Neural cell (in vitro differentiated cells): ENCODE data around the gene DCXR. TPM values are rescaled to one million over a fixed set of nuclear protein-coding genes. Genes with fewer than 3 reads are reported as not detected.

Experiments
- H2AFZ ChIP-seq: fragments of 200-600, 300-800 bp; sonication (generic), shearing (Covaris generic); 2 replicates; pipeline ENCODE4 v1.6.0; 2014; ENCODE audit warnings: low read depth, mild to moderate bottlenecking, antibody characterized with exemption, low read length, moderate library complexity
- H3F3A ChIP-seq: fragments of 200-600 bp; shearing (Covaris generic); 2 replicates; pipeline ENCODE4 v1.6.1; 2016; ENCODE audit warnings: mild to moderate bottlenecking, moderate library complexity, mixed read lengths, antibody characterized with exemption, low read length; ENCODE audit not compliant: insufficient read depth, poor library complexity, severe bottlenecking
- H3K27ac ChIP-seq: fragments of 200-600, 300-800 bp; sonication (generic), shearing (Covaris generic); 2 replicates; pipeline ENCODE4 v1.5.1; 2014; ENCODE audit warnings: mild to moderate bottlenecking, low read length, moderate library complexity
- H3K27me3 ChIP-seq: fragments of 300-800, 200-600 bp; sonication (generic), shearing (Covaris generic); 2 replicates; pipeline ENCODE4 v1.6.0; 2014; ENCODE audit warnings: mild to moderate bottlenecking, low read depth, low read length, moderate library complexity; ENCODE audit not compliant: insufficient read depth
- H3K36me3 ChIP-seq: fragments of 300-800, 200-600 bp; sonication (generic), shearing (Covaris generic); 2 replicates; pipeline ENCODE4 v1.5.1; 2014; ENCODE audit warnings: mild to moderate bottlenecking, antibody characterized with exemption, low read length, moderate library complexity; ENCODE audit not compliant: insufficient read depth
- H3K4me2 ChIP-seq: fragments of 300-800, 200-600 bp; sonication (generic), shearing (Covaris generic); 2 replicates; pipeline ENCODE4 v1.6.0; 2014; ENCODE audit warnings: mild to moderate bottlenecking, low read length
- H3K4me3 ChIP-seq: fragments of 300-800, 200-600 bp; sonication (generic), shearing (Covaris generic); 2 replicates; pipeline ENCODE4 v1.5.1; 2014; ENCODE audit warnings: mild to moderate bottlenecking, low read length, moderate library complexity
- H3K79me2 ChIP-seq: fragments of 200-600 bp; shearing (Covaris generic); replicated peaks from 2 replicates; pipeline ENCODE4 v1.6.0; 2014; ENCODE audit warnings: mild to moderate bottlenecking, low read length, moderate library complexity; ENCODE audit not compliant: insufficient read depth
- H3K9ac ChIP-seq: fragments of 300-800, 200-600 bp; sonication (generic), shearing (Covaris generic); 2 replicates; pipeline ENCODE4 v1.6.1; 2016; ENCODE audit warnings: mild to moderate bottlenecking, low read length, mixed read lengths
- H3K9me2 ChIP-seq: fragments of 200-600 bp; shearing (Covaris generic); 2 replicates; pipeline ENCODE4 v1.6.1; 2016; ENCODE audit warnings: mild to moderate bottlenecking, low read length, mixed read lengths; ENCODE audit not compliant: insufficient read depth
- H3K9me3 ChIP-seq: fragments of 200-600, 300-800 bp; sonication (generic), shearing (Covaris generic); 2 replicates; pipeline ENCODE4 v1.6.1; 2016; ENCODE audit warnings: mild to moderate bottlenecking, mixed run types, low read length, moderate library complexity, mixed read lengths
- H4K20me1 ChIP-seq: fragments of 200-600 bp; shearing (Covaris generic); 2 replicates; pipeline ENCODE4 v1.6.1; 2016; ENCODE audit warnings: mild to moderate bottlenecking, mixed run types; ENCODE audit not compliant: insufficient read depth
- CTCF ChIP-seq: fragments of 450-650 bp; IDR thresholded peaks from 2 replicates; pipeline ENCODE4 v1.5.1; 2014; ENCODE audit warnings: antibody characterized with exemption, mild to moderate bottlenecking, moderate library complexity; ENCODE audit not compliant: poor library complexity, severe bottlenecking
- EP300 ChIP-seq: fragments of 450-650 bp; conservative IDR thresholded peaks from 2 replicates; pipeline ENCODE4 v1.6.1; 2014; ENCODE audit warnings: antibody characterized with exemption, mild to moderate bottlenecking, moderate library complexity; ENCODE audit not compliant: poor library complexity, severe bottlenecking
- EZH2 ChIP-seq: fragments of 200-600, 300-800 bp; shearing (Covaris generic), sonication (generic); IDR thresholded peaks from 2 replicates; pipeline ENCODE4 v1.6.1; 2014; ENCODE audit warnings: antibody characterized with exemption, low read length, borderline replicate concordance, mild to moderate bottlenecking; ENCODE audit not compliant: insufficient read depth, poor library complexity, severe bottlenecking
- MXI1 ChIP-seq: fragments of 450-650 bp; conservative IDR thresholded peaks from 2 replicates; pipeline ENCODE4 v1.6.1; 2014; ENCODE audit warnings: antibody characterized with exemption, mild to moderate bottlenecking; ENCODE audit not compliant: poor library complexity, severe bottlenecking
- POLR2AphosphoS5 ChIP-seq: IDR thresholded peaks from 2 replicates; pipeline ENCODE4 v1.6.1; 2012
- RAD21 ChIP-seq: fragments of 450-650 bp; conservative IDR thresholded peaks from 2 replicates; pipeline ENCODE4 v1.6.1; 2014; ENCODE audit warnings: antibody characterized with exemption, mild to moderate bottlenecking, moderate library complexity
- REST ChIP-seq: IDR thresholded peaks from 2 replicates; pipeline ENCODE4 v1.6.1; 2012; ENCODE audit warnings: borderline replicate concordance
- SMC3 ChIP-seq: fragments of 450-650 bp; conservative IDR thresholded peaks from 2 replicates; pipeline ENCODE4 v1.6.1; 2014; ENCODE audit warnings: antibody characterized with exemption, mild to moderate bottlenecking, moderate library complexity; ENCODE audit not compliant: poor library complexity
- TAF1 ChIP-seq: IDR thresholded peaks from 2 replicates; pipeline ENCODE4 v1.6.1; 2012; ENCODE audit warnings: low read depth
- polyA plus RNA-seq: library from polyadenylated mRNA; depleted of rRNA; stranded (reverse); fragments of >200 nt; gene quantifications from 2 replicates; pipeline ENCODE4 v1.2.3, GENCODE V29; 2014

DCXR gene
- polyA plus RNA-seq, 1 donor from 2014 or later, result 129 TPM

DNA sequence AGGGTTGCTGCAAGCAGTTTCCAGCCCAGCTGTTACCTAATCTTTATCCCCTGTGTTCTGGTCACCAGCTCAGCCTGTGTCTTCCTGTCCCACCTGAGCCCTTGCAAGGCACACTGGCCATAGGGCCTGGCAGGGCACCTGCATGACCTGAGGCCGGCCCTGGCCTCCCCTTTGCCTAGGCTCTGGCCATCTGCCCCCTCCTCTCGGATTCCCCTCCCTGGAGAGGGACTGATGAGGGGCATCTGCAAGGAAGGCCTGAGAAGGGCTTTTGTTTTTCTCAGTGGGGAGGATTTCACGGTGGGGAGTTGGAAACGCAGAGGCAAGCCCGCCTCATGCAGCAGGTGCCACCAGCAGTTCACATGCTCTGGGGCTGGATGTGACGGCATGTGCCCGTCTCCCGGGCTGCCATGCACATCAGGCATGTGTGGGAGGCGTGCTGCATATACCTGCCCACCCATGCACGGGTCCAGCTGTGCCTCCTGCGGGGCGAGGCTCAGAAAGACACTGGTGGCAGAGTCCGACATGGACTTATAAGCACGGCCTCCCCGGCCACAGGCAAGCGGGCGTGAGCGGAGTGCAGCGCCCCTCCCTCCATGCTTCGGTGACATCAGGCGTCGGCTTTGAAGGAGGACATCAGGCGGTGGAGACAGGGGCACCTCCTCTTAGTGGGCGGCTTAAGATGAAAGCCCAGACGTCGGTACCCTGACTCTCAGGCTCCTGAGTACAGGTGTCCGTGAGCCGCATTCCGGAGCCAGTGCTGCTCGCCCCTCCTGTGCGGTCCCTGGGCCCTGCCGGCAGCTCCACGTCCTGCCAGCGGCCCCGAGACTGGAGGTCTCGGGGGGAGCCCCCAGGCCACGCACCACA, 43.5 kb downstream of the DCXR start:
- H3K4me2 ChIP-seq, result no peak overlapping the region
- no peaks in the 10 kb centered on the region for H3F3A ChIP-seq
- H3K79me2 ChIP-seq, result no peaks in the 10 kb centered on the region
- H3K9ac ChIP-seq, result no peak overlapping the region
- no peaks in the 10 kb centered on the region for H3K36me3 ChIP-seq
- H3K9me2 ChIP-seq, result no peaks in the 10 kb centered on the region
- H3K27me3 ChIP-seq, result no peaks in the 10 kb centered on the region
- H4K20me1 ChIP-seq, result no peaks in the 10 kb centered on the region
- TF ChIP-seq MXI1 (no peak), REST (no peak), SMC3 (no peak), TAF1 (no peak), RAD21 (no peak), POLR2AphosphoS5 (no peak), CTCF (no peak), EP300 (no peak), EZH2 (no peak)
- H3K9me3 ChIP-seq, result no peaks in the 10 kb centered on the region
- no peak overlapping the region for H3K27ac ChIP-seq
- no peak overlapping the region for H2AFZ ChIP-seq
- no peak overlapping the region for H3K4me3 ChIP-seq

GRCh38 chr17:81992306-81993102, 45.0 kb downstream of the DCXR start:
- Histone ChIP-seq H3K4me2 (no peak overlapping the region), H2AFZ (no peak overlapping the region), H4K20me1 (no peaks in the 10 kb centered on the region), H3K4me3 (no peak overlapping the region), H3K9me3 (no peaks in the 10 kb centered on the region), H3K27me3 (no peaks in the 10 kb centered on the region), H3F3A (no peaks in the 10 kb centered on the region), H3K79me2 (no peaks in the 10 kb centered on the region), H3K27ac (no peak overlapping the region), H3K9me2 (no peaks in the 10 kb centered on the region), H3K9ac (no peak overlapping the region), H3K36me3 (no peaks in the 10 kb centered on the region)
- TF ChIP-seq REST, result no peak
- no peak for TF ChIP-seq EP300
- TF ChIP-seq MXI1, result no peak
- no peak for TF ChIP-seq TAF1
- TF ChIP-seq RAD21, result no peak
- no peak for TF ChIP-seq EZH2
- no peak for TF ChIP-seq CTCF
- TF ChIP-seq SMC3, result no peak
- no peak for TF ChIP-seq POLR2AphosphoS5
